Inferior parietal cortex (tissue), 1 donor: Measurements from ENCODE around the gene ZMYND11.

ENCODE experiments used
- DNase-seq: peaks from one replicate; pipeline ENCODE4 v3.0.0-alpha.2; 2016; ENCODE audit errors: extremely low spot score

The ZMYND11 gene

GRCh38 chr10:191703-192518 lies 56.7 kb downstream of the ZMYND11 start:
- DNase-seq, result no peak

- DNase-seq, result no peak
Measured at GRCh38 chr10:194281-194680, 59.0 kb downstream of the ZMYND11 start.

DNA sequence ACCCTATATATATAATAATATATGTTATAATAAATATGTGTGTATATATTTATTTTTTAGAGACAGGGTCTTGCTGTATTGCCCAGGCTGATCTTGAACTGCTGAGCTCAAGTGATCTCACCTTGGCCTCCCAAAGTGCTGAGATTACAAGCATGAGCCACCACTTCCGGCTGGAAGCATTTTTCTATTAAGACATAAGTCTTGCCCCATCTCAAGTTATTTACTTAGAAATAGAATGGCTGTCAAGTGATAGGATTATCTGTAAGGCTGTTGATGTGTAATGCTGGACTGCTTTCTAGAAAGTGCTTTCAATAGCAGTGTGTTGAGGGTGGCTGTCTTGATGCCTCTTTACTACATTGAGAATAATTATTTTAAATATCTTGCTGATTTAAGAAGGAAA lies 65.2 kb downstream of the ZMYND11 start:
- DNase-seq, result no peak

DNA sequence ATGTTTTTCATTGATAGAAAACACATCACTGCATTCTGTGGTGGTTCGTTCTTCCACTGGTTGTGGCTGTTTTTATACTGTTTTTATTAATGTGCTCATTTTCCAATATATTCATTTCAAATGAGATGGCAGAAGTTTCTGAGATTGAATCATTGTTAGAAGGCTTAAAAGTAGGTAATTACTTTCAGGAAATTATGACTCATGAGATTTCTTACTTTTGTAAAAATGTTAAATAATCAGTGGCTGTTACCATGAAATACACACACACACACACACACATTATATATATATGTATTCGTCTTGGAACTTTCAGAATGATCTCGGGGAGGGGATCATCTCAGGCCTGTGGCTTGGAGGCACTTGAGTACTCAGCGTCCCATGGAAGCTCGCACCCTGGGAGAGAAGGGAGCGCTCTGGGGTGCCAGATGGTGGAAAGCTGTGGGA lies 66.1 kb downstream of the ZMYND11 start:
- DNase-seq, result no peak

GRCh38 chr10:208616-209015 lies 73.4 kb downstream of the ZMYND11 start:
- no peak for DNase-seq

DNA sequence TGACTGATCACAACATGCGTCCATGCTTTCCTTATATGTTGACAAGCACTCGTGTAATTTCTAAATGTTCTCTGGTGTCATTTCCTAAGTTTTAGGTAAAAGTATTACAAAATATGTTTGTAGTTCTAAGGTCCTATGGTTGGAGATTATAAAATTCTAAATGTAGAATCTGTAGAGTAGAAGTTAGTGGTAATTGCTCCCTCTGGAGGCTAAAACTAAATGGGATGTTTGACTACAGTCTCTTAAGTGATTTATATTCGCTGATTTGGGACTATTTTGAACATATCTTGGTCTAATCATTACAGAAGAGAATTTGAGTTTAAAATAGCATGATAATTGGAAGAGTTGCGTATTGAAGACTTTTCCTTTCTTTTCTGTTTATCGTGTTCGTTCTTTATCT lies 74.1 kb downstream of the ZMYND11 start:
- DNase-seq, result no peak

- DNase-seq, result no peak
Measured at GRCh38 chr10:210297-210696, 75.0 kb downstream of the ZMYND11 start.

- DNase-seq, result no peak
Measured at GRCh38 chr10:215444-215843, 80.2 kb downstream of the ZMYND11 start.

- no peak for DNase-seq
Measured at GRCh38 chr10:218798-219197, 83.5 kb downstream of the ZMYND11 start.

GRCh38 chr10:219731-220472 lies 84.6 kb downstream of the ZMYND11 start:
- no peak for DNase-seq

GRCh38 chr10:224571-224970 lies 89.3 kb downstream of the ZMYND11 start:
- DNase-seq, result no peak

GRCh38 chr10:226018-226417 lies 90.8 kb downstream of the ZMYND11 start:
- no peak for DNase-seq

DNA sequence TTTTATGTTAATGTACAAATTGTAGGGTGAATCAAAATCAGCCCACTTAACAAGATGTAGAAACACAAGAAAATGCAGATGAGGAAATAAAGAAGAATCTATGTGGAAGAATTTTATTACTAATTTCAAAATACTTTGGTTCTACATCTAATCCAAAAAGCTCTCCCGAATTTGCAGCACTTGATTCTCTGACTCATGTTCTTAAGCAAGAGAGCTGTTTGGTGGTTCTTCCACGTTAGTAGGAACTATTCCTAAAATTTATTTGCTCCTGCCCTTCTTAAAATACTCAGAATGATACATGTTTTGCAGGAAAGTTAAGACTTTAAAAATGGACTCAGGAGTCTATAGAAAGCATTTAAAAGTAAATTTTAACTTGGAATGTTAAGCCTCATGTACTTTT lies 91.8 kb downstream of the ZMYND11 start:
- DNase-seq, result no peak

DNA sequence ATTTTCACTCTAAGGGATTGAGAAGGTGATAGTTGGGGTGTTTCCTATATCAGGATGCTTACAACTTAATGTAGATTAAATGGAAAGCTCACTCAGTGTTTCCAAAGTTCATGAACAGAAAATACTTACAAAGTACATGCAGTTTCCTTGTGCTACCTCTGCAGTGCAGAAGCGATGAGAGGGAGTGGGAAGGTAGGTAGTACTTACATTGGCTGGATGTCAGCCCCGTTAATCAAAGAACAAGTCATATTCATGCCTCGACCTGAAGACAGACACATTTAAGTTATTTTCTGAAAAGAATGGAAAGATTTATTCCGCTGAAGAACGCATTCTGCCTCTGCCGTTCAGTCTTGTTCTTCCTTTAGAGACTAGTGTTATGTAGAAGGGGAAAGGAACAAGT lies 93.1 kb downstream of the ZMYND11 start:
- DNase-seq, result no peak

GRCh38 chr10:230758-231157 lies 95.5 kb downstream of the ZMYND11 start:
- no peak for DNase-seq

DNA sequence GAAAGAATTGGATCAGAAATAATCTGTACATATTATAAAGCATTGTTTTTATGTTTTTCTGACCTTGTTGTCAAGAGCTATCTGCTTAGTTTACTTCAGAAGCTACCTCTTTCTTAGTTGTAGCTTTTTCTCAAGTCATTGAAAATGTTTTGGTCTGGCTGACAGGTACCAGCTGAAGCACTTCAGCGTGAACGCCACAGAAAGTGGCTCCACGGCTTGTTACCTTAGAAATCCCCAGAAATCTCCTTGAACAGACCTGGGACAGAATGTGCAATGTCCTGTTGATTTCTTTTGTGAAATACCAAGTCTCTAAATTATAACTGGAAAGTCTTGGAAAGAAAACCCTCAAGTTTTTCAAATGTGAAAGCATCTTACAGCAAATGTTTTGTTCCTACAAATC lies 96.8 kb downstream of the ZMYND11 start:
- DNase-seq, result no peak

DNA sequence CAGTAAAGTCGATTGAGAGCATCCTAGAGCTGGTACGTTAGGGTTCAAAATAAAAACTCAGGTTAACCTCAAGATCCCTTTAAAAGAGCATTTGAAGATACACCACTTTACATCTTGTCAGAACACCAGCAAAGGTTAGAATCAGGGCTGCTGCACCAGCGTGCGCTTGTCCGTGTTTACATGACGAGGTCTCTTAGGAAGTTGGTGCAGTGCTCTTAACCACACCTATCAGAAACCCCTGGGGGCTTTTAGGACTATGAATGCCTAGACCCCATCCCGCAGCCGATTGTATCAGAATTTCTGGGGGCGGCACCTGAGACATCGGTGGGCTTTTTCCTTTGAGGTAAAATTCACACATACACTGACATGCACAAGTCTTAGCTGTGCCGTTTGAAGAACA lies 97.6 kb downstream of the ZMYND11 start:
- DNase-seq, result no peak

DNA sequence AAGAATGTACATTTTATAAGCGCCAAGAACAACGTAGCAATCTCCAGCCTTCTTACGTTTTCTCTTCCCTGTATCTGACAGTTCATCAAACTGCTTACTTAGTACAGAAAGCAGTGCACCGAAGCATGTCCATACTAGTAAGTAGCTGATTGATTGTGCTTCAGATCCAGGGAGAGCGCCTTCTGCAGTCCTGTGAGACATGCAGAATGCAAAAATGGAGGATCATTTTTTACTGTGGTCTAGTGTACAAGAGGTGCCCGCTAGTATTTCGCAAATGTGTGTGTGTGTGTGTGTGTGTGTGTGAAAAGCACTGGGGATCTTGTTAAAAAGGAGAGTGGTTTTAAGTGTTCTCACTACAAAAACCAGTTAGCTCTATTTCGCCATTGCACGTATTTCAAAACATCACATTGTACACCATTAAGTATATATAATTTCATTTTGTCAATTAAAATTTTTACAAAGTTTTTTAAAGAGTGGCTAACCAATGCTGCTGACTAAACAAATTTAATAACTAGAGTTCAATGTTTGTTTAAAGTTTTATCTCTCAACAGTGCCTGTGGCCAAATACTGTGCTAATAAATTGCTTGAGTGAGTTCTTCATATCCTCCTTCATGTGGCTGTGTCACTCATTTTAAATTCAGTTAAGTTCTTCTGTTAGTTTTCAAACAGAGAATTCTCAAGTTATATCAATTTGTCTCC lies 99.6 kb downstream of the ZMYND11 start:
- DNase-seq, result no peak

DNA sequence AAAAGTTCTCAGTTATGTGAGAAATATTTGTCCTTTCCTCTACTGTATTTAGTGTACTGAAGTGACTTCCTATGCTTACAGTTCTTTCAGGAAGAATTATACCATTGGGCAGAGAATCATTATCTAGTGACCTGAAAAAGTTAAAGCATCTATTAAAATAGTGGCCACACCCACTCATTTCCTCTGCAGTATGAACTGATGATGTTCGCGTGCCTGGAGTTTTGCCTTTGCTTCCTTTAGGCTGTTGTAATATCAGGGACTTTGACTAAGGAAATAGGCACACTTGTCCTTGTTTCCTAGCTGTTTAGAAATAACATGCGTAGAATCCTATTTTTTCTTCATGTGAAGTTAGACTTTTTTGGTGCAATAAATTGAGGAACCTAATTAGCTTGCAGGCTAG lies 100.7 kb downstream of the ZMYND11 start:
- no peak for DNase-seq

DNA sequence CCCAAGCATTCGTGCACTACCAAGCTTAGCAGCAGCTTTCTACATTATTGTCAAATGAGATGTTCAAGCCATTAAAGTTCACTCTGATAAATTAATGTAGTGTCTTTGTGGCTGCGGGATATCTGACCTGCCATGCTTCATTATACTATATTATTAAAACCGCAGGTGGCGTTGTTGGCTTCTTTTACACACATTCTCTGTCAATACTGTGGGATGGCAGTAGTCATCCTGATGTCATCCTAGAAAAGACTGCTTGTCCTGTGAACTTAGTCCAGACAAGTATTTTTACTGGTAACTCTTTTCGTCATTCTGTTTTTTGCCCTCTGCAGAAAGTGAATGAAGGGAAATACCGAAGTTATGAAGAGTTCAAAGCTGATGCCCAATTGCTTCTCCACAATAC lies 103.9 kb downstream of the ZMYND11 start:
- DNase-seq, result no peak

- DNase-seq, result peak; percentile 35
Measured at GRCh38 chr10:241451-241850, 106.2 kb downstream of the ZMYND11 start.

GRCh38 chr10:241966-242643 lies 106.8 kb downstream of the ZMYND11 start:
- no peak for DNase-seq
